Activated naive CD8-positive, alpha-beta T cell treated with anti-CD3 and anti-CD28 coated beads, Interleukin-2, amount 50 U/mL, for 24 hours (primary cell): ENCODE data around the gene BAIAP2L1.

ENCODE experiments used
- ATAC-seq: fragments of 150-1000 bp; cut with Tn5 transposase; one replicate; pipeline ENCODE4 v1.10.0; 2021
- DNase-seq: peaks from one replicate; pipeline ENCODE4 v3.0.0; 2021
- H3K27ac Mint-ChIP-seq: one replicate; pipeline ENCODE4 v1.8.0; 2021; ENCODE audit warnings: mild to moderate bottlenecking, mixed read lengths
- H3K27me3 Mint-ChIP-seq: one replicate; pipeline ENCODE4 v1.8.0; 2021; ENCODE audit warnings: mixed read lengths
- H3K36me3 Mint-ChIP-seq: one replicate; pipeline ENCODE4 v1.8.0; 2021; ENCODE audit warnings: low read depth, mixed read lengths
- H3K4me1 Mint-ChIP-seq: one replicate; pipeline ENCODE4 v1.8.0; 2021; ENCODE audit warnings: mixed read lengths
- H3K4me3 Mint-ChIP-seq: one replicate; pipeline ENCODE4 v1.8.0; 2021; ENCODE audit warnings: mild to moderate bottlenecking, moderate library complexity, mixed read lengths
- H3K9me3 Mint-ChIP-seq: one replicate; pipeline ENCODE4 v1.8.0; 2021; ENCODE audit warnings: mixed read lengths

The BAIAP2L1 gene

GRCh38 chr7:98378210-98378819, 22.6 kb downstream of the BAIAP2L1 start:
- no peaks in the 10 kb centered on the region for H3K27me3 Mint-ChIP-seq
- no peak overlapping the region for H3K27ac Mint-ChIP-seq
- H3K4me3 Mint-ChIP-seq, result no peak overlapping the region
- no peak for ATAC-seq
- DNase-seq, result no peak
- no peaks in the 10 kb centered on the region for H3K36me3 Mint-ChIP-seq
- H3K9me3 Mint-ChIP-seq, result no peaks in the 10 kb centered on the region
- H3K4me1 Mint-ChIP-seq, result no peaks in the 10 kb centered on the region

GRCh38 chr7:98376711-98377110, 24.2 kb downstream of the BAIAP2L1 start:
- H3K4me1 Mint-ChIP-seq, result no peaks in the 10 kb centered on the region
- no peaks in the 10 kb centered on the region for H3K36me3 Mint-ChIP-seq
- no peak overlapping the region for H3K27ac Mint-ChIP-seq
- H3K9me3 Mint-ChIP-seq, result no peaks in the 10 kb centered on the region
- ATAC-seq (no peak), DNase-seq (no peak)
- H3K4me3 Mint-ChIP-seq, result no peak overlapping the region
- no peaks in the 10 kb centered on the region for H3K27me3 Mint-ChIP-seq

DNA sequence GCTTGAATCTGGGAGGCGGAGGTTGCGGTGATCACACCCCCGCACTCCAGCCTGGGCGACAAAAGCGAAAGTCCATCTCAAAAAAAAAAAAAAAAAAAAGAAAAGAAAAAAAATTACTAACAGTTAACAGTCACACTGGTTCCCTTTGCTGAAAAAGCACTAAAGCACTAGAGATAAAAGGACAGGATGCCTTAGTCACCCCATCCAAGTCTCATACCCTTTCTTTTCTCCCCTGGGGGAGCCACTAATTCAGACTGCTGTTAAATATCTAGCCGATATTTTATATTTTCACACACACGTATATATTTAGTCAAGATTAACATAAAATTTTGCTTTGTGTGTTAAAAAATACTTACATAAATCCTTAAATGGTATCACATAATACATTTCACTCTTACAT, 25.2 kb downstream of the BAIAP2L1 start:
- ATAC-seq (no peak), DNase-seq (no peak)
- H3K4me1 Mint-ChIP-seq, result no peaks in the 10 kb centered on the region
- H3K27ac Mint-ChIP-seq, result no peak overlapping the region
- H3K9me3 Mint-ChIP-seq, result no peaks in the 10 kb centered on the region
- H3K36me3 Mint-ChIP-seq, result no peaks in the 10 kb centered on the region
- H3K4me3 Mint-ChIP-seq, result no peak overlapping the region
- H3K27me3 Mint-ChIP-seq, result no peaks in the 10 kb centered on the region

DNA sequence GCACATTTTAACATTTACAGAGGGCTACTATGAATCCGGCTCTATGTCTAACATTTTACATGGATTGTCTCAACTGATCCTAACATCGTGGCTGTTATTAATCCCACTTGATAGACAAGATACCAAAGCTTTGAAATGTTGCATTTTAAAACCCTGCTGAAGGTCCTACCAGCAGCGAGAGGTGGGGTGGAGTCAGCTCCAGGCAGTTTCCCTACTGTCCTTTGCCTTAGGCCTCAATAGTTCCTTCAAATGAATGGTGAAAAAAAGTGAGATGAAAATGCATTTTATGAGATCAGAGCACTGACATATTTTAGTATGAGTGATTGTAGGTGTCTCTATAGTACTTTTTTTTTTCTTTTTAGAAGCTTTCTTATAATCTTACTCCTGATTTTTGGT, 26.6 kb downstream of the BAIAP2L1 start:
- no peaks in the 10 kb centered on the region for H3K36me3 Mint-ChIP-seq
- no peak overlapping the region for H3K4me3 Mint-ChIP-seq
- DNase-seq (no peak), ATAC-seq (no peak)
- H3K27ac Mint-ChIP-seq, result no peak overlapping the region
- H3K4me1 Mint-ChIP-seq, result no peaks in the 10 kb centered on the region
- H3K9me3 Mint-ChIP-seq, result no peaks in the 10 kb centered on the region
- no peaks in the 10 kb centered on the region for H3K27me3 Mint-ChIP-seq

DNA sequence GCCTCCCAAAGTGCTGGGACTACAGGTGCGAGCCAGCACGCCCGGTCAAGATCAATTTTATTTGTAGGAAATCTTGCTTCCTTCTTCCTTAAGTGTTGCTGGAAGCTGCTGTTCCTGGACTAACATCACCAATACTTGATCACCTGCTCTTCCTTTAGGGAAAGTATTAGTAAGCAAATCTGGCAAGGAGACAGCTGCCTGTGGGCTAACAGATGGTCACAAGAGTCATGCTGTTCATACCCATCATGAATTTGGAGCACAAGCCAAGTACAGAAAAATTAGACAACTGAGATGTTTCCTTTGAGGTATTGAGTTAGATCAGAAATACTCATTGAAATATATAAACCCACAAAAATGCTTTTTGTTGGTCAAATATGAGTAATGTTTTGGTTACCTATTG, 27.9 kb downstream of the BAIAP2L1 start:
- no peak for DNase-seq
- Mint-ChIP-seq H3K27me3 (no peaks in the 10 kb centered on the region), H3K36me3 (no peaks in the 10 kb centered on the region), H3K27ac (no peak overlapping the region), H3K4me1 (no peaks in the 10 kb centered on the region), H3K4me3 (no peak overlapping the region), H3K9me3 (no peaks in the 10 kb centered on the region)
- no peak for ATAC-seq

DNA sequence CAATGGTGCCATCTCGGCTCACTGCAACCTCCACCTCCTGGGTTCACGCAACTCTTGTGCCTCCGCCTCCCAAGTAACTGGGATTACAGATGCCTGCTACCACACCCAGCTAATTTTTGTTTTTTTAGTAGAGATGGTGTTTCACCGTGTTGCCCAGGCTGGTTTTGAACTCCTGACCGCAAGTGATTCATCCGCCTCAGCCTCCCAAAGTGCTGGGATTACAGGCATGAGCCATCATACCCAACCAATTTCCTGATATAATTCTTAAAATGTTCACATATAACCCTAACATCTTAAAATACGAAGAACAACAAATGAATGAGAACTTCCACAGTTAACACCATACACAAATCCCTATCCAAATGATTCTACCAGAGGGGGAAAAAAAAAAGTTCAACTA, 31.2 kb downstream of the BAIAP2L1 start:
- no peaks in the 10 kb centered on the region for H3K9me3 Mint-ChIP-seq
- no peak for ATAC-seq
- H3K4me1 Mint-ChIP-seq, result no peaks in the 10 kb centered on the region
- no peak overlapping the region for H3K4me3 Mint-ChIP-seq
- H3K27me3 Mint-ChIP-seq, result peaks cover 5% of the 10 kb centered on the region
- H3K36me3 Mint-ChIP-seq, result no peaks in the 10 kb centered on the region
- DNase-seq, result no peak
- no peak overlapping the region for H3K27ac Mint-ChIP-seq

- Mint-ChIP-seq H3K4me3 (no peak overlapping the region), H3K27me3 (peaks cover 5% of the 10 kb centered on the region), H3K9me3 (no peaks in the 10 kb centered on the region), H3K27ac (no peak overlapping the region), H3K36me3 (no peaks in the 10 kb centered on the region), H3K4me1 (no peaks in the 10 kb centered on the region)
- DNase-seq, result no peak
- ATAC-seq, result no peak
Measured at GRCh38 chr7:98368716-98369115, 32.2 kb downstream of the BAIAP2L1 start.

GRCh38 chr7:98366562-98366938, 34.3 kb downstream of the BAIAP2L1 start:
- no peaks in the 10 kb centered on the region for H3K4me1 Mint-ChIP-seq
- H3K36me3 Mint-ChIP-seq, result no peaks in the 10 kb centered on the region
- DNase-seq (no peak), ATAC-seq (no peak)
- H3K4me3 Mint-ChIP-seq, result no peak overlapping the region
- H3K27me3 Mint-ChIP-seq, result peaks cover 5% of the 10 kb centered on the region
- H3K27ac Mint-ChIP-seq, result no peak overlapping the region
- H3K9me3 Mint-ChIP-seq, result no peaks in the 10 kb centered on the region

DNA sequence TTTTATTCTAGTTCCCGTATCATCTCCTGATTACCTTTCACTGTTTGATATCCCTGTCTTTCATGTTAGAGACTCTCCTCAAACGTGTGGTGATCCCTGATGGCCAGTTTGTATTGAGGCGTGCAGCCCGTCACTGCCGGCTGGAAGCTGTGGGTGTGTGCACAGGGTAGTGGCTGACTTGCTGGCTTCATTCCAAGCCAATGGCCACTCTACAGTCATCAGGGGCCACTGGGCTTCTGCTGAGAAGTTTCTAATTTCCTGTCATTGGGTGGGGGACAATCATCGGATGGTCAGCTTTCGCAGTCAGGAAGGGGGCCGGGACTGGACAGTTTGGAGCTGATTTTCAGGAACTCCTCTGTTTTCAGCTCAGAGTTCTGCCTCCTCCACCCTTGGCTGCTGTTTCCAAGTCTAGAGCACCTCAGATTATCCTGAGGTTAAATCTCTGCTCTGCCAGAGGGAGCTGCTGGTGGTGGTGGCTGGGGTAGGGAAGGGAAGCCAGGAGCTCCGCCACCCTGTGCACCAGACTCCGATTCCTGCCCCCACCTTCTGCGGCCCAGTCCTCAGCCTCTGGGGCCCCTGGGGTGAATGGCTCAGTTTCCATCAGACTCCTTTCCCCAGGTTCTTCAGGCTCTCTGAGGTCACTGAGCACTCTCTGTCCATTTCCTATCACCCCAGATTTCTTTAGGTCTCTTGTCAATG, 34.9 kb downstream of the BAIAP2L1 start:
- Mint-ChIP-seq H3K4me3 (no peak overlapping the region), H3K9me3 (no peaks in the 10 kb centered on the region), H3K27ac (no peak overlapping the region), H3K4me1 (no peaks in the 10 kb centered on the region), H3K27me3 (peaks cover 5% of the 10 kb centered on the region), H3K36me3 (no peaks in the 10 kb centered on the region)
- DNase-seq, result no peak
- ATAC-seq, result no peak

- H3K4me3 Mint-ChIP-seq, result no peak overlapping the region
- DNase-seq (no peak), ATAC-seq (no peak)
- no peaks in the 10 kb centered on the region for H3K9me3 Mint-ChIP-seq
- no peaks in the 10 kb centered on the region for H3K36me3 Mint-ChIP-seq
- H3K4me1 Mint-ChIP-seq, result no peaks in the 10 kb centered on the region
- H3K27me3 Mint-ChIP-seq, result peaks cover 5% of the 10 kb centered on the region
- H3K27ac Mint-ChIP-seq, result no peak overlapping the region
Measured at GRCh38 chr7:98364220-98364619, 36.7 kb downstream of the BAIAP2L1 start.

GRCh38 chr7:98362517-98362916, 38.4 kb downstream of the BAIAP2L1 start:
- H3K4me1 Mint-ChIP-seq, result no peaks in the 10 kb centered on the region
- no peak overlapping the region for H3K27ac Mint-ChIP-seq
- DNase-seq (no peak), ATAC-seq (no peak)
- H3K27me3 Mint-ChIP-seq, result peaks cover 5% of the 10 kb centered on the region
- H3K36me3 Mint-ChIP-seq, result no peaks in the 10 kb centered on the region
- no peaks in the 10 kb centered on the region for H3K9me3 Mint-ChIP-seq
- H3K4me3 Mint-ChIP-seq, result no peak overlapping the region

DNA sequence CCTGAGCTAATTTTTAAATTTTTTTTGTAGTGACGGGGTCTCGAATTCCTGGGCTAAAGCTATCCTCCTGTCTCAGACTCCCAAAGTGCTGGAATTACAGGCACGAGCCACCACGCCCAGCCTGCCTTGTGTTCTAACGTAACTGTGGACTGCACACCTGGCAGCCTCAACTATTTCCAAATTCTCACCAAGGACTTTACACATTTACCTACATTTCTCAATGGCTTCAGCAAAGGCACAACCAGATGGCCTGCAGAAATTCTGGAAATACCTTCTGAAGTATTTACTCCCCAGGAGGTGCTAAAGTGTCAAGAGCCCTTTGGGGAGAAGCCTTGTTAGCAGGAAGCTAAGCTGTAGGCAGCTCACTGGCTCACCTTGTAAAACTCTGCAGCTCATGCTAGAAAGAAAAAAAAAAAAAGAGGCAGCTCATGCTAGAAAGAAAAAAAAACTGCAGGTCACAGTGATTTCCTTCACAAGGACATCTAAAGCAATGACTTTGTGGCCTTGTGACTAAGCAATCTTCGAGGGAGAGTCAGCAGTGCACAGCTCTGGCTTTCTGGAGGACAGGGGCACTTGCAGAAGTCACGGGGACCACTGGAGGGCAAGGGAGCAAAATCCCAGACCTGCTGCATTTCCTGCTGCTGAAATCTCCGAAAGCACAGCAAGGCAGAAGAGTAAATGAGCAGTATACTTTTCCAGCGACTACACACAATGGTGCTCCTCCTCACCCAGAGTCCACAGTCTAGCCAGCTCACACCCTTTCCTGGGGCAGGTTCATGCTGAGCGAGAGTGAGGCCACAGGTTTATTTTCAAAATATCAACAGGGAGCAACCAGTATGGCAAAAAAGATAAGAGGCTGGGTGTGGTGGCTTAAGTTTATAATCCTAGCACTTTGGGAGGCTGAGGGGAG, 40.4 kb downstream of the BAIAP2L1 start:
- DNase-seq, result no peak
- H3K9me3 Mint-ChIP-seq, result no peaks in the 10 kb centered on the region
- H3K36me3 Mint-ChIP-seq, result no peaks in the 10 kb centered on the region
- H3K27me3 Mint-ChIP-seq, result no peaks in the 10 kb centered on the region
- ATAC-seq, result no peak
- no peak overlapping the region for H3K4me3 Mint-ChIP-seq
- no peaks in the 10 kb centered on the region for H3K4me1 Mint-ChIP-seq
- no peak overlapping the region for H3K27ac Mint-ChIP-seq

DNA sequence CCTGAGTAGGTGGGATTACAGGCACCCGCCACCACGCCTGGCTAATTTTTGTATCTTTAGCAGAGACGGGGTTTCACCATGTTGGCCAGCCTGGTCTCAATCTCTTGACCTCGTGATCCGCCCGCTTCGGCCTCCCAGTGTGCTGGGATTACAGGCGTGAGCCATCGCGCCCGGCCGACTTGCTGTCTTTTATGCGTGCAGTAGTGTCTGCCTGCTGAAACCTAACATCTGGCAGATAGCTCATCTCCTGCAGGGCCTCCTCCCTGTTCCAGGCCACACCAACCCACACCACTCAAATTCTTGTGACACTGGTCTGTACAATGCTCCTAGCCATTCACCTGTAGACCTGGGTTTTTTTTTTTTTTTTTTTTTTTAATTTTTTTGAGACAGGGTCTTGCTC, 41.5 kb downstream of the BAIAP2L1 start:
- no peaks in the 10 kb centered on the region for H3K4me1 Mint-ChIP-seq
- no peaks in the 10 kb centered on the region for H3K36me3 Mint-ChIP-seq
- DNase-seq (no peak), ATAC-seq (no peak)
- no peaks in the 10 kb centered on the region for H3K9me3 Mint-ChIP-seq
- peaks cover under 1% of the 10 kb centered on the region for H3K27me3 Mint-ChIP-seq
- no peak overlapping the region for H3K4me3 Mint-ChIP-seq
- H3K27ac Mint-ChIP-seq, result no peak overlapping the region

DNA sequence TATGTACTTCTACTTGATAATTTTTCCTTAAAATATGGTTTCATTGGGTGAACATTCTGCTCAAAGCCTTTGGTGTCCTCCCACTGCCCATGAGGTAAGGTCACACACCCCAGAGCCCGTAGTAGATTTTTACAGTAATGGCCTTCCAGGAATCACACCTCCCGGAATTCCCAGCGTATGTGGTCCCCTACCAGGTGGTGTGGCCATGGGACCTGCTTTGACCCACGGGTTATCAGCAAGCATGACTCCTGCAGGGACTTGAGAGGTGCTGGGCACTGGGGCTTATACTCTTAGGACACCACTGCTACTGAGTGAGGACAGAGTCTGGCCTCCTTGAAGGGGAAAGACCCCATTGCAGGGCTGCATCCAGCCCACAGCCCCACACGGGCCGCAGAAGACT, 42.2 kb downstream of the BAIAP2L1 start:
- DNase-seq (no peak), ATAC-seq (no peak)
- H3K4me1 Mint-ChIP-seq, result no peaks in the 10 kb centered on the region
- H3K9me3 Mint-ChIP-seq, result no peaks in the 10 kb centered on the region
- no peak overlapping the region for H3K27ac Mint-ChIP-seq
- no peaks in the 10 kb centered on the region for H3K36me3 Mint-ChIP-seq
- H3K27me3 Mint-ChIP-seq, result peaks cover 6% of the 10 kb centered on the region
- H3K4me3 Mint-ChIP-seq, result no peak overlapping the region

DNA sequence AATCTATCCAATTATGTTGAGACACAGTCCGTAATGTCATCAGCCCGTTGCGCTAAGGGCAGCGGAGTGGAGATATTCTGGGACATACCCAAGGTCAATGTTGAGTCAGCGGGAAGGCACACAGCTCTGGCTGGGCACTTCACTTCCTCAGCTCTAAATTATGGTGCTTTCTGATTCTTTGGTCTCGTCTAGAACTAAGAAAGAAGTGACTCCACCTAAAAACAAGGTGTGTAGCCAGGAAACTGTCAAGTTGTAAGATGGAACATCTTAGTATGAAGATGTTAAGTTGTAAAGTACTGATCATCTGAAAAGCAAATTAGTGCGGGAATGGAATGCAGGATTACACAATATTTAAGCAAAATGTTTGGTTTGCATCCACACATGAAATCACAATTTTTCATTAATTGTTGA, 43.1 kb downstream of the BAIAP2L1 start:
- no peaks in the 10 kb centered on the region for H3K4me1 Mint-ChIP-seq
- H3K27ac Mint-ChIP-seq, result no peak overlapping the region
- H3K4me3 Mint-ChIP-seq, result no peak overlapping the region
- no peaks in the 10 kb centered on the region for H3K36me3 Mint-ChIP-seq
- DNase-seq (no peak), ATAC-seq (no peak)
- H3K9me3 Mint-ChIP-seq, result no peaks in the 10 kb centered on the region
- H3K27me3 Mint-ChIP-seq, result peaks cover 6% of the 10 kb centered on the region
